Mesothelial cell of epicardium (in vitro differentiated cells): ENCODE data around the gene NPBWR2. TPM values are rescaled to one million over a fixed set of nuclear protein-coding genes. Genes with fewer than 3 reads are reported as not detected.

ENCODE experiments used
- DNase-seq, 2 experiments: peaks; one replicate each; pipeline ENCODE4 v3.0.0; 2021; ENCODE audit warnings: low spot score in 2 of 2; ENCODE audit not compliant: unreplicated experiment in 2 of 2
- H3K27ac Mint-ChIP-seq: 2 replicates; pipeline ENCODE4 v1.8.0; 2021; ENCODE audit warnings: mixed read lengths
- H3K27me3 Mint-ChIP-seq: 2 replicates; pipeline ENCODE4 v1.8.0; 2021; ENCODE audit warnings: low read depth, mixed read lengths
- H3K36me3 Mint-ChIP-seq: 2 replicates; pipeline ENCODE4 v1.8.0; 2021; ENCODE audit warnings: mixed read lengths
- H3K4me1 Mint-ChIP-seq: 2 replicates; pipeline ENCODE4 v1.8.0; 2021; ENCODE audit warnings: mixed read lengths
- H3K4me3 Mint-ChIP-seq: 2 replicates; pipeline ENCODE4 v1.8.0; 2021; ENCODE audit warnings: mild to moderate bottlenecking, moderate library complexity, mixed read lengths
- H3K9me3 Mint-ChIP-seq: 2 replicates; pipeline ENCODE4 v1.8.0; 2021; ENCODE audit warnings: mixed read lengths
- total RNA-seq: library from RNA; stranded (reverse); gene quantifications from 3 replicates; pipeline ENCODE4 v1.2.1, GENCODE V29; 2021
- TF ChIP-seq, protein P1 (sequence below): fragments of 200-600 bp; sonication (generic); IDR thresholded peaks from one replicate; pipeline ENCODE4 v1.5.0; 2021; ENCODE audit warnings: antibody characterized with exemption; ENCODE audit not compliant: unreplicated experiment

Gene NPBWR2
- total RNA-seq, 1 donor from 2014 or later = not detected

DNA sequence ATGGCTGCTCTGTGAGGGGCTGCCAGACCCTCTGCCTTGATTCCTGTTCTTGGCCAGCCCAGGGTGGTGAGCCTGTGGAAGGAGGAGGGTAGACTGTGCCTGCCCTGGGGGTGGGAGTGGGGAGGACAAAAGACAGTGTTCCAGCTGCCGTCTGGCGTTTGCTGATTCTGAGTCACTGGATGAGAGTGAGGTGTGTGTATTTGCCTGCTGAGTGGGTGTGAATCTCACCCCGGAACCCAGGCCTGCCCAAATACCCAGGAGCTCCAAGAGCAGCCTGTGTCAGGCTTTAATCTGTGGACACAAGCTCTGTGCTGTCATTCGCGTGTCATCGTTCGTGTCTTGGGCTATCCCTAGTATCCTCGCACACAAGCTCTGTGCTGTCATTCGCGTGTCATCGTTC lies 20.6 kb downstream of the NPBWR2 start:
- Mint-ChIP-seq H3K27me3 (peaks cover 77% of the 10 kb centered on the region), H3K9me3 (no peaks in the 10 kb centered on the region)
- TF ChIP-seq, protein P1, sequence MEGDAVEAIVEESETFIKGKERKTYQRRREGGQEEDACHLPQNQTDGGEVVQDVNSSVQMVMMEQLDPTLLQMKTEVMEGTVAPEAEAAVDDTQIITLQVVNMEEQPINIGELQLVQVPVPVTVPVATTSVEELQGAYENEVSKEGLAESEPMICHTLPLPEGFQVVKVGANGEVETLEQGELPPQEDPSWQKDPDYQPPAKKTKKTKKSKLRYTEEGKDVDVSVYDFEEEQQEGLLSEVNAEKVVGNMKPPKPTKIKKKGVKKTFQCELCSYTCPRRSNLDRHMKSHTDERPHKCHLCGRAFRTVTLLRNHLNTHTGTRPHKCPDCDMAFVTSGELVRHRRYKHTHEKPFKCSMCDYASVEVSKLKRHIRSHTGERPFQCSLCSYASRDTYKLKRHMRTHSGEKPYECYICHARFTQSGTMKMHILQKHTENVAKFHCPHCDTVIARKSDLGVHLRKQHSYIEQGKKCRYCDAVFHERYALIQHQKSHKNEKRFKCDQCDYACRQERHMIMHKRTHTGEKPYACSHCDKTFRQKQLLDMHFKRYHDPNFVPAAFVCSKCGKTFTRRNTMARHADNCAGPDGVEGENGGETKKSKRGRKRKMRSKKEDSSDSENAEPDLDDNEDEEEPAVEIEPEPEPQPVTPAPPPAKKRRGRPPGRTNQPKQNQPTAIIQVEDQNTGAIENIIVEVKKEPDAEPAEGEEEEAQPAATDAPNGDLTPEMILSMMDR = no peak

DNA sequence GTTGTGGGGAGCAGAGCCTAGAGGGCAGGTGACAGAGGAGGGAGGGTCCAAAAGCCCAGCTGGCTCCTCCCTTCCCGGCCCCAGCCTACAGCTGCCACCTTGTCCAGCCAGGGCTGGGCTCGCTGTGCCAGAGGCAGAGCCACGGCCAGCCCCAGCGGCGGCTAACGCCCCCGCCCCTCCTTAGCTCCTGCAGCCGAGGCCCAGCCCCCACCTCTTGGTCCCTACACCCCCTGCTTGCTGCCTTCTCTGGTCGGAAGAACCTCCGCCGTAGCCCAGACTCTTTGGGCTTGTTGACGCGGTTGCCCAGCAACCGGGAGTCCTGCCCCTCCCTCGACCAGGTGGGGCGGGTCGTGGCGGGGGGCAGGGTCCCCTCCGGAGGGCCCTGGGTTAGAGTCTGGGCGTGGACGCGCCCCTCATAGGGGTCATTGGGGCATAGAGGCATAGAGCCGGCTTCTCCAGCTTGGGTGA lies 22.6 kb downstream of the NPBWR2 start:
- no peaks in the 10 kb centered on the region for H3K9me3 Mint-ChIP-seq
- H3K4me3 Mint-ChIP-seq = peak overlapping the region; percentile 75
- H3K36me3 Mint-ChIP-seq = no peaks in the 10 kb centered on the region
- peaks cover 84% of the 10 kb centered on the region for H3K27me3 Mint-ChIP-seq
- TF ChIP-seq, protein P1 = no peak
- no peak for DNase-seq
- peaks cover 12% of the 10 kb centered on the region for H3K4me1 Mint-ChIP-seq
- H3K27ac Mint-ChIP-seq = no peak overlapping the region

More for the DNA sequence above, 20.6 kb downstream of the NPBWR2 start:
- peaks cover 8% of the 10 kb centered on the region for H3K4me1 Mint-ChIP-seq
- DNase-seq = no peak
- H3K36me3 Mint-ChIP-seq = no peaks in the 10 kb centered on the region
- no peak overlapping the region for H3K4me3 Mint-ChIP-seq
- no peak overlapping the region for H3K27ac Mint-ChIP-seq

DNA sequence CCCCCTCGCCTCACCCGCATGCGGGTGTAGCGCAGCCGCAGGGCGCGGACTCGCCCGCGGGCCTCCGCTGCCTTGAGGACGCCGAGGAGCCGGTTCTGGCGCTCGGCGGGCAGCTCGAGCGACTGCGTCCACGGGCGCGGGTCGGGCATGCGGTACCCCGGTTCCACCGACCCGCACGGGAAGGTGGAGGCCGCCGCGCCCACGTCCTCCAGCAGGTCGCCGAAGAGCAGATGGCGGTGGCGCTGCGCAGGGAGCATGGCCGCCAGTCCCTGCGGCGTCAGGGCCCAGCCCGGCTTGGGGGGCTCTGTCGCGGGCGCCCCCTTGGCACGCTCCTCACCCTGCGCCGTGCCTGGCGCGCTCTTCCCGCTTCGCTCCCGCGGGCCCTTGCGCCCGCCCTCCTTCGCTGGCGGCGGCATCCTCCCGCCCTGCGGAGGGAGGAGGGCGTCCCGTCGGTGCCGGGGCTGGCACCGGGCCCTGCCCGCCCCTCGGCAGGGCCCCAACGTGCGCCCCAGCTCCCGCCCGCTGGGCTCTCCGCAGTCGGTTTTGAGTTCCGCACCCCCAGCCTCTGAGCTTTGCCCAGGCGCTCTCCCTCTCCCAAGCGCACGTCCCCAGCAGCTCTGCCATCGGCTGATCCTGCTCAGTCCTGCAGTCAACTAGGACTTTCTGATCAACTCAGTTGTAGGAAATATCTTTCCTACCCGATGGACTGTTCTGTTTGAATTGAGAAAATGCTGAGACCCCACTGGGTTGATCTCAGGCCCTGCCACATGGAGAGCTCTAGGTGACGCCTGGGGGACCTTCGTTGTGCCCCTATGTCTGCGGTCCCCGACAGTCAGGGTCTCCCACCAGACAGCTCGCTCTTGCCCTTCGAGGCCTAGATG lies 23.3 kb downstream of the NPBWR2 start, which contains the start of gene LKAAEAR1:
Gene LKAAEAR1, minus strand, starts transcription at position 595 of the 881 bp plus-strand sequence. Its CDS starts 179 bp downstream, at position 416.
- DNase-seq = no peak
- TF ChIP-seq, protein P1 = no peak
- Mint-ChIP-seq H3K36me3 (no peaks in the 10 kb centered on the region), H3K4me3 (peak within 1 kb of the TSS; percentile 75), H3K9me3 (no peaks in the 10 kb centered on the region), H3K27ac (no peak within 1 kb of the TSS), H3K27me3 (peaks cover 77% of the 10 kb centered on the region), H3K4me1 (peaks cover 13% of the 10 kb centered on the region)

DNA sequence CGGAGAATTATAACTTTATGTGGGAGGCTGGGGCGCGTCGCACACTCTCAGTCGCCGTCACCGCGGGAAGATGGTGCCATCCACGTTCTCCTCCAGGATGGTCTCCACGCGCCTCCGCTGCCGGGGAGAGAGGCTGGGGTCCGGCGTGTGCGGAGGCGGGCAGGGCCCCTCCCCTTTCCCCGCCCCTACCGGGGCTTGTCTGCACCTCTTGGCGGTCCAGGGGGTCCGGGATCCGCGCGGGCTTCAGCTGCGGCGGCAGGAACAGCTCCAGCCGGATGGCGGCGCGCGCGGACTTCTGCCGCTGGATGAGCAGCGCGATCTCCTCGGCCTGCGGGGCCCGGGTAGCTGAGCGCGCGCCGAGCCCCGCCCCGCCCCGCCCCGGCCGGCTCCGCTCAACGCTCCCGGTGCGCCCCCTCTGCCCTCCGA lies 24.0 kb downstream of the NPBWR2 start:
- no peaks in the 10 kb centered on the region for H3K36me3 Mint-ChIP-seq
- peak overlapping the region; percentile 60 for H3K4me3 Mint-ChIP-seq
- H3K27me3 Mint-ChIP-seq = peaks cover 71% of the 10 kb centered on the region
- H3K9me3 Mint-ChIP-seq = no peaks in the 10 kb centered on the region
- peak; percentile 68 to 83 for DNase-seq
- H3K4me1 Mint-ChIP-seq = peaks cover 18% of the 10 kb centered on the region
- no peak overlapping the region for H3K27ac Mint-ChIP-seq
- TF ChIP-seq, protein P1 = peak; percentile 25

DNA sequence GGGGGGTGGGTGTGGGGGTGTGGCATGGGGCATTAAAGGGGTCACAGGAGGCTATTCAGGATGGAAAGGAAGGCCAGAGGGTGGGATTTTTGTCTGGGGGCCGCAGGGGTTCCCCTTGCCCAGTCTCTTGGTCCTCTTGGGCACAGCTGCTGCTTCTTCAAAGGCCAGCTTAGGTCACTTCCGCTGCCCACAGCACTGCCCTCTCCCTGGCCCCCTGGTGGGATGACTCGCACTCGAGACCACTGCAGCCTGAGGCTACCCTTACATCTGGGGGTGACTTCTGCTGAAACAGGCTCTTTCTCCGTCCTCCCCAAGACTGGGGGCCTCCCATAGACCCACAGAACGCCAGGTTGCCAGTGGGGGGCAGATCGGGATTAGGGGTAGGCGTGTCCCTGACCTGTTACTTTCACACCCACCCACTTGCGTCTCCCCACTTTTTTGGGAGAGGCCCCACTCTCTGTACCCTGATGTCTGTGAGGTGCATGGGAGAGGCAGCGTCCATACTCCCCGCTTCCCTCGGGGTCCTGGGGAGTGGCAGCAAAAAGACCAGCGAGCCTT lies 24.5 kb downstream of the NPBWR2 start:
- H3K4me1 Mint-ChIP-seq = peaks cover 18% of the 10 kb centered on the region
- TF ChIP-seq, protein P1 = no peak
- H3K27ac Mint-ChIP-seq = no peak overlapping the region
- H3K36me3 Mint-ChIP-seq = no peaks in the 10 kb centered on the region
- no peak for DNase-seq
- peaks cover 66% of the 10 kb centered on the region for H3K27me3 Mint-ChIP-seq
- no peaks in the 10 kb centered on the region for H3K9me3 Mint-ChIP-seq
- H3K4me3 Mint-ChIP-seq = peak overlapping the region; percentile 60
